GM13976 (cell line): ENCODE data around the gene CRACDL.

ENCODE experiments used
- DNase-seq: peaks from one replicate; pipeline ENCODE4 v3.0.0; 2012; ENCODE audit warnings: low spot score
- in situ Hi-C: fragments of 300-500 bp; cut with MboI; formaldehyde crosslinking; loops from one replicate; pipeline ENCODE4 v1.12.0; 2022; ENCODE audit warnings: low sequenced_read_pairs, mixed read lengths, inconsistent platforms; ENCODE audit not compliant: unreplicated experiment
- TF ChIP-seq, protein P1 (sequence below): IDR thresholded peaks from 2 replicates; pipeline ENCODE4 v1.5.1; 2012; ENCODE audit warnings: borderline replicate concordance, mild to moderate bottlenecking; ENCODE audit not compliant: insufficient read depth; ENCODE audit errors: extremely low read depth, missing control alignments, control extremely low read depth

The CRACDL gene

GRCh38 chr2:98829581-98830270 is 106.3 kb downstream of the CRACDL start:
- DNase-seq, result no peak
- TF ChIP-seq, protein P1, sequence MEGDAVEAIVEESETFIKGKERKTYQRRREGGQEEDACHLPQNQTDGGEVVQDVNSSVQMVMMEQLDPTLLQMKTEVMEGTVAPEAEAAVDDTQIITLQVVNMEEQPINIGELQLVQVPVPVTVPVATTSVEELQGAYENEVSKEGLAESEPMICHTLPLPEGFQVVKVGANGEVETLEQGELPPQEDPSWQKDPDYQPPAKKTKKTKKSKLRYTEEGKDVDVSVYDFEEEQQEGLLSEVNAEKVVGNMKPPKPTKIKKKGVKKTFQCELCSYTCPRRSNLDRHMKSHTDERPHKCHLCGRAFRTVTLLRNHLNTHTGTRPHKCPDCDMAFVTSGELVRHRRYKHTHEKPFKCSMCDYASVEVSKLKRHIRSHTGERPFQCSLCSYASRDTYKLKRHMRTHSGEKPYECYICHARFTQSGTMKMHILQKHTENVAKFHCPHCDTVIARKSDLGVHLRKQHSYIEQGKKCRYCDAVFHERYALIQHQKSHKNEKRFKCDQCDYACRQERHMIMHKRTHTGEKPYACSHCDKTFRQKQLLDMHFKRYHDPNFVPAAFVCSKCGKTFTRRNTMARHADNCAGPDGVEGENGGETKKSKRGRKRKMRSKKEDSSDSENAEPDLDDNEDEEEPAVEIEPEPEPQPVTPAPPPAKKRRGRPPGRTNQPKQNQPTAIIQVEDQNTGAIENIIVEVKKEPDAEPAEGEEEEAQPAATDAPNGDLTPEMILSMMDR, result no peak
- in situ Hi-C loops, result loop anchor here (10.0 to 25.0 kb wide), 2 partner anchors 175 to 417 kb away; no protein-coding TSS in a partner anchor

DNA sequence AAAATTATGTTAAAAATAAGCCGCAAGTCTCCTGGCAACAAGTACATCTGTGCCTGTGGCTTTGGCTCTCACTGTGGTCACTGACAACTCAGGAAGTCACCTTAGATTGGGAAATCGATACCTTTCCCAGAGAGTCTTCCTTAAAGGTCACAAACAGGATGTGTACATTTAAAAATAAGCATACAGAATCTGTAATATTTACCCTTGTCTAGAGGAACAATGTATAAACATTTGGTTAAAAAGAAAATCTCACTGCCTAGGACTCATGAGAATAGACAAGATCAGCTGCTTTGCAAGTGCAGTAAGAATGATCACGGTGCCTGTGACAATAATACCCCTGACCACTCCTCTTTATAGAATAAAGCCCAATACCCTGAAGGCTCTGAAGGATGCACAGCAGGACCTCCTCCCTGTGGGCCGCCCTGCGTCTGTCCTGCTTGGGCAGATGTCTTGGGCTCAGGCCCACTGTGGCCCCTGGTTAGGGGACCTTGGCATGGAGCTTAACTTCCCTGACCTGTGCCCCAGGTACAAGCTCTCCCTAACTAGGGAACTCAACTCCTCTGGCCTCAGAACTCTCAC is 107.1 kb downstream of the CRACDL start:
- in situ Hi-C loops, result loop anchor here (25.0 kb wide), 1 partner anchor 417 kb away; no protein-coding TSS in a partner anchor
- no peak for DNase-seq
- TF ChIP-seq, protein P1, result no peak

GRCh38 chr2:98828369-98828744 is 107.7 kb downstream of the CRACDL start:
- TF ChIP-seq, protein P1, result no peak
- no peak for DNase-seq
- in situ Hi-C loops, result loop anchor here (25.0 kb wide), 1 partner anchor 416 kb away; no protein-coding TSS in a partner anchor

DNA sequence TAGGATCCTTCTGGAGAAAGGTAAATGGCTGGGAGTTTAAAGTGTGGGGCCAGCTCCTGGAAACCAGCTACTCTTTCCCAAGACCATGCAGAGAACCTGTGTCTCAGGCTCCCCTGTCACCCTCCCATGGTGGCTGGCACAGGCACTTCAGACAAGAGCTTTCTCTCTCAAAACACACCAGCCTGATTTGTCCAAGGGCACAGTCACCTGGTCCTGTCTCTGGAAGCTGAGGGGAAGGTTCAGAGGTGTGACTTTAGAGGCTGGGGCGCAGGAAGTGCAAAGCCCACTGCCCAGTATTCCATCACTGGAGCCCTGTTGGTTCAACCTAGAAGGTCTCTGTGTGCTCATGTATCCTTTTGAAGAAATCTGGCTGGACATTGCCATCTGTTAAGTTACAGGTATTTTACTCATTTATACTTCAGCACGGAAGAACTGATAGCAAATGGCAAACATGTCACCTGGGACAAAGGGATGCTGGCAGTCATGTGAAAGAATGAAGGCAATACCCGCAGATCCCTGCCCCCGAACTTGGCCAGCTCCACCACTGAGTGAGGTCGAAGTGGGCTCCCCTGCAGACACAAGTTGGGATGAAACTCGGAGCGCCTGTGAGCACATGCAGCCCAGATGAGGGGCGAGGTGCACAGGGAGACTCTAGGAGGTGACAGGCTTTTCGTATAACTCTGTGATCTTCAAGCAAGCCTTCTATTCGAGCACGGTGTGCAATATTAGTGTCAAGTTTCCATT is 108.2 kb downstream of the CRACDL start:
- in situ Hi-C loops, result loop anchor here (25.0 kb wide), 1 partner anchor 415 kb away; no protein-coding TSS in a partner anchor
- DNase-seq, result no peak
- TF ChIP-seq, protein P1, result no peak

DNA sequence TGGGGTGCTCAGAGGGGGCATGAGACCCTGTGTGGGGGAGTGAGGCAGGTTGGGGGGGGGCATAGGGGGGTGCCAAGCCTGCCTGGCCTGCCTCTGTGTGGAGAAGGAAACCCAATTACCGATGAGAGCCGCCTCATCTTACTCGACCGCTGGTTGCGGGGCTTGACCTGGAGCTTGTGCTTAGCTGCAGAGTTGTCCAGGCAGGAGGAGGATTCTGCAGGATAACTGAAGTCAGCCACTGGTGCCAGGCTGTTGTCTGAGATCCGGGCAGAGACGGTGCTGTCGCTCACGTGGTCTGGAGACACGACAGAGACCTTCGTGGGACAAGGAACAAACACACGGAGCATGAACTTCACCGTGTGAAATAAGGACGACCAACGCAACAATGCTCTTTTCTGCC is 109.2 kb downstream of the CRACDL start:
- DNase-seq, result no peak
- TF ChIP-seq, protein P1, result no peak
- in situ Hi-C loops, result loop anchor here (25.0 kb wide), 1 partner anchor 415 kb away; no protein-coding TSS in a partner anchor

DNA sequence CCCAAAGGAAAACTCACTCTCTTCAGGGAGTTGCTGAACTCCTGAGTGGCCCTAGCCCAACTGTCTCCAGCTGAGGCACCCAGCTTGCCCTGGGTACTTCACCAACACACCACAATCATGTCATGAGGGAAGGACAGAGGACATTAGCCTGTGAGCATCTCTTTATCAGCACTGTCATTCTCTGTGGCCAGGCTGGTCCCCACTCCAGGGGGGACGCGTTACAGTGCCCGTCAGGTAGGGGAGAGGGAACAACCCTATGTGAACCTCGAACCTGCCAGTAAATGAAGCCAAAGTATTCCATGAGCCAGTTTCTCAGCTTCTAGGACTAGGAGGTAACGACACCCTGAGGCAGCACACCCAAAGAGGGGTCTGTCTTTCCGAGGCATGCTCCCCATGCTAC is 110.2 kb downstream of the CRACDL start:
- no peak for DNase-seq
- in situ Hi-C loops, result loop anchor here (25.0 kb wide), 1 partner anchor 414 kb away; no protein-coding TSS in a partner anchor

More for the DNA sequence above, 110.2 kb downstream of the CRACDL start:
- TF ChIP-seq, protein P1, result no peak
